HL-60/S4 treated with phorbol 12-myristate 13-acetate at 8.2 ng/mL for 4 days and 3 days (cell line): ENCODE data around the gene TEDC2.

ENCODE experiments used
- in situ Hi-C: fragments of 300-500 bp; cut with MboI; formaldehyde crosslinking; loops from 2 replicates; pipeline ENCODE4 v1.15.0; 2022; ENCODE audit warnings: low sequenced_read_pairs

Gene TEDC2

DNA sequence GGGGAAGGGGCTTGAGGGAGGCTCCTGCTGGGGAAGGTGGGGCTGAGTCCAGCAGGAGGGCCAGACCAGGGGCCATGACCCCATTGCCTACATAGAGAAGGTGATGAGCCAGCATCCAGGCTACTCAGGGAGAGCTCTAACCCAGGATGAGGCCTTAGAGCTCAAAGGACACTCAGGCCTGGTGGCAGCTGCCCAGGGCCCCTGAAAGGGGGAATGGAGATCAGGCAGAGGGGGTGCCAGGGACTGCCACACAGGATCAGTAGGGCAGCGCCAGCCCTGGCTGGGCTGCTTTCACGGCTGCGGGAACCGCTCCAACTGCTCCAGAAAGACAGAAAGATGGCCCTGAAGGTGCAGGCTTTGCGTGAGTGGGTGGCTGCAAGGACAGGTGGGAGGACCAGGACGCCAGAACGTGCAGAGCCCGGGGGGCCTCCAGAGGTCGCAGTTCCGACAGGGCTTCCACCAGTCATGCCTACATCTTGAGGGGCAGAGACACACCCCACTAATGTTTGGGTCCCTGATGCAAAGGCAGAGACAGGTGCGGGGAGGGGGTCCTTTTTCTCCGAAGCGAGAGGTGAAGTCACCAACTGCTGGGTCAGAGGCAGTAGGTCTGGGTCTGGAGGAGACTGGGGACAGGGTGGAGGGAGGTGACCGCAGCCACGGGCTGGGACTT, 53.0 kb downstream of the TEDC2 start:
- in situ Hi-C loops, result no loop called here

DNA sequence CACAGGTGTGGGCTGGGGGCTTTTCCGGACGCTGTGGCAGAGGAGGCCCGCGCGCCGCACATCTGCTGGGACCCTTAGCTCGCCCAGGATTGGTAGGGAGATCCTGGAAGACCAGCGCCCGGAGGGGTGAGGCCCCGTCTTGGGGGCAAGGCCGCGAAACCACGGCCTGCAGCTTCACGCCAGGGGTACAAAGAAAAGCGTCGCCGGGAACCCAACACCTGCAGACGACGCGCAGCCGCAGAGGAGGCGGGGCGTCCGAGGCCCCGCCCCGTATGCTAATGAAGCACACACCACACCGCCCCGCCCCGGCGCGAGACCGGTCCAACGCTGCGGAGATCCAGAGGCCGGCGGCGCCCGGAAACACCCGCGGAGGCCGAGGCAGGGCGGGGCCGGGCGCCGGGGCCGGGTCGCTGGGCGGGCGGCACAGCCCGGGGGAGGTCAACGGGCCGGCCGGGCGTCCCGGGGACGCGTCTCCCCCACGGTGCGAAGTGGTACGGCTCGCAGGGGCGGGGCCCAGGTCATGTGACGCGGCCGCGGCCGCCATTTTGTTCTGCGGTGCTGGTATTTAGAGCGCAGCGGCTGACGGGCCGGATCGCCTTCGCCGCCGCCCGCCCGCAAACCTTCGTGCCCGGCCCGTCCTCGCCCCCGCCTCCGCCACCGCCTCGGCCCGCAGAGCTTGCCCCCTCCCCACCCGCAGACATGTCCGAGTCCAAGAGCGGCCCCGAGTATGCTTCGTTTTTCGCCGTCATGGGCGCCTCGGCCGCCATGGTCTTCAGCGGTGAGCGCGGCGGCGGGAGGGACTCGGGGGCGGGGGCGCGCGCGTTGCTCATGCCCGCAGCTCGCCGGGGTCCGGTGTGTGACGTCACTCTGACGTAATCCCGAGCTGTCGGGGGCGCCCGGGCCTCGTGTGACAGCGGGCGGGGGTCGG, 53.8 kb downstream of the TEDC2 start, which contains the start of gene ATP6V0C:
TSS of gene ATP6V0C (plus strand) at position 548 of the 928 bp plus-strand sequence. CDS start at position 700, 152 bp downstream.
- in situ Hi-C loops, result no loop called here
